ENCODE results near the gene UBE2J2.

The UBE2J2 gene

DNA sequence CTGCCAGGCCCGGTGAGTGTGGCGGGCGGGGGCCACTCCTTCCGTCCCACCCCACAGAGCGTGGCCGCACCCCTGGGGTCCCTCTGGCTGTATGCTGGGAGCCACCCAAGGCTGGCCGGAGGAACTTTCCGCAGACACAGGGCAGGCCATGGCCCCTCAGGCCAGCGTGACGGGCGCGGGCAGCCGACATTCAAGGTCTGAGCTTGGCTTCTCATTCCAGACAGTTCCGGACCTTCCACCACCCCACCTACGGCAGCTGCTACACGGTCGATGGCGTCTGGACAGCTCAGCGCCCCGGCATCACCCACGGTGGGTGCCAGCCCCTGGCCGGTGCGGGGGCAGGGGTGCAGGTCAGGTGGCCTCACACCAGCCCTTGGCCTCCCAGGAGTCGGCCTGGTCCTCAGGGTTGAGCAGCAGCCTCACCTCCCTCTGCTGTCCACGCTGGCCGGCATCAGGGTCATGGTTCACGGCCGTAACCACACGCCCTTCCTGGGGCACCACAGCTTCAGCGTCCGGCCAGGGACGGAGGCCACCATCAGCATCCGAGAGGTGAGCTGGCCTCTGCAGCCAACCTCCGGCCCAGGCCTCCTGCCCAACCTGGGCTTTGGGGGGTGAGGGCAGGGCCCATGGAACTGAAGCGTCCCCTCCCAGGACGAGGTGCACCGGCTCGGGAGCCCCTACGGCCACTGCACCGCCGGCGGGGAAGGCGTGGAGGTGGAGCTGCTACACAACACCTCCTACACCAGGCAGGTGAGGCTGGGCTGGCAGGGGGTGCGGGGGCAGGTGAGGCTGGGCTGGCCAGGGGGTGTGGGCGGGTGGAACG, 13.8 kb upstream of the UBE2J2 start:
- ATAC-seq, result no peak
- TF ChIP-seq ZFP30 (CRISPR knock-in tag; IDR thresholded peaks at IDR 0.05) (no peak), RARB (CRISPR knock-in tag; IDR thresholded peaks at IDR 0.05) (no peak), BACH2 (CRISPR knock-in tag; IDR thresholded peaks at IDR 0.05; ENCODE audit: borderline replicate concordance) (no peak), ISL1 (CRISPR knock-in tag; IDR thresholded peaks at IDR 0.05) (no peak), ZNF565 (CRISPR knock-in tag; conservative IDR thresholded peaks at IDR 0.05; ENCODE audit: low read depth) (no peak), ZNF8 (CRISPR knock-in tag; IDR thresholded peaks at IDR 0.05) (no peak), OSR1 (CRISPR knock-in tag; IDR thresholded peaks at IDR 0.05) (no peak), ZFP3 (CRISPR knock-in tag; IDR thresholded peaks at IDR 0.05) (no peak), TCF4 (CRISPR knock-in tag; IDR thresholded peaks at IDR 0.05; ENCODE audit: borderline replicate concordance) (no peak), CSDC2 (CRISPR knock-in tag; IDR thresholded peaks at IDR 0.05) (no peak), GLIS3 (CRISPR knock-in tag; IDR thresholded peaks at IDR 0.05) (no peak), PATZ1 (CRISPR knock-in tag; IDR thresholded peaks at IDR 0.05; ENCODE audit: borderline replicate concordance) (no peak), ESRRG (CRISPR knock-in tag; IDR thresholded peaks at IDR 0.05) (no peak)
- TF ChIP-seq, protein P1, sequence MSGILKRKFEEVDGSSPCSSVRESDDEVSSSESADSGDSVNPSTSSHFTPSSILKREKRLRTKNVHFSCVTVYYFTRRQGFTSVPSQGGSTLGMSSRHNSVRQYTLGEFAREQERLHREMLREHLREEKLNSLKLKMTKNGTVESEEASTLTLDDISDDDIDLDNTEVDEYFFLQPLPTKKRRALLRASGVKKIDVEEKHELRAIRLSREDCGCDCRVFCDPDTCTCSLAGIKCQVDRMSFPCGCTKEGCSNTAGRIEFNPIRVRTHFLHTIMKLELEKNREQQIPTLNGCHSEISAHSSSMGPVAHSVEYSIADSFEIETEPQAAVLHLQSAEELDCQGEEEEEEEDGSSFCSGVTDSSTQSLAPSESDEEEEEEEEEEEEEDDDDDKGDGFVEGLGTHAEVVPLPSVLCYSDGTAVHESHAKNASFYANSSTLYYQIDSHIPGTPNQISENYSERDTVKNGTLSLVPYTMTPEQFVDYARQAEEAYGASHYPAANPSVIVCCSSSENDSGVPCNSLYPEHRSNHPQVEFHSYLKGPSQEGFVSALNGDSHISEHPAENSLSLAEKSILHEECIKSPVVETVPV (CRISPR knock-in tag; IDR thresholded peaks at IDR 0.05), result no peak
- TF ChIP-seq, protein P2, sequence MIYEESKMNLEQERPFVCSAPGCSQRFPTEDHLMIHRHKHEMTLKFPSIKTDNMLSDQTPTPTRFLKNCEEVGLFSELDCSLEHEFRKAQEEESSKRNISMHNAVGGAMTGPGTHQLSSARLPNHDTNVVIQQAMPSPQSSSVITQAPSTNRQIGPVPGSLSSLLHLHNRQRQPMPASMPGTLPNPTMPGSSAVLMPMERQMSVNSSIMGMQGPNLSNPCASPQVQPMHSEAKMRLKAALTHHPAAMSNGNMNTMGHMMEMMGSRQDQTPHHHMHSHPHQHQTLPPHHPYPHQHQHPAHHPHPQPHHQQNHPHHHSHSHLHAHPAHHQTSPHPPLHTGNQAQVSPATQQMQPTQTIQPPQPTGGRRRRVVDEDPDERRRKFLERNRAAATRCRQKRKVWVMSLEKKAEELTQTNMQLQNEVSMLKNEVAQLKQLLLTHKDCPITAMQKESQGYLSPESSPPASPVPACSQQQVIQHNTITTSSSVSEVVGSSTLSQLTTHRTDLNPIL (CRISPR knock-in tag; IDR thresholded peaks at IDR 0.05; ENCODE audit: low read depth), result no peak
- TF ChIP-seq, protein P3, sequence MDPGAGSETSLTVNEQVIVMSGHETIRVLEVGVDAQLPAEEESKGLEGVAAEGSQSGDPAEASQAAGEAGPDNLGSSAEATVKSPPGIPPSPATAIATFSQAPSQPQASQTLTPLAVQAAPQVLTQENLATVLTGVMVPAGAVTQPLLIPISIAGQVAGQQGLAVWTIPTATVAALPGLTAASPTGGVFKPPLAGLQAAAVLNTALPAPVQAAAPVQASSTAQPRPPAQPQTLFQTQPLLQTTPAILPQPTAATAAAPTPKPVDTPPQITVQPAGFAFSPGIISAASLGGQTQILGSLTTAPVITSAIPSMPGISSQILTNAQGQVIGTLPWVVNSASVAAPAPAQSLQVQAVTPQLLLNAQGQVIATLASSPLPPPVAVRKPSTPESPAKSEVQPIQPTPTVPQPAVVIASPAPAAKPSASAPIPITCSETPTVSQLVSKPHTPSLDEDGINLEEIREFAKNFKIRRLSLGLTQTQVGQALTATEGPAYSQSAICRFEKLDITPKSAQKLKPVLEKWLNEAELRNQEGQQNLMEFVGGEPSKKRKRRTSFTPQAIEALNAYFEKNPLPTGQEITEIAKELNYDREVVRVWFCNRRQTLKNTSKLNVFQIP (CRISPR knock-in tag; IDR thresholded peaks at IDR 0.05; ENCODE audit: borderline replicate concordance, low read depth), result no peak

- no peak for ATAC-seq
- TF ChIP-seq BACH2 (CRISPR knock-in tag; IDR thresholded peaks at IDR 0.05; ENCODE audit: borderline replicate concordance), result no peak
- TF ChIP-seq ZNF70 (CRISPR knock-in tag; IDR thresholded peaks at IDR 0.05), result no peak
- no peak for TF ChIP-seq ZFP30 (CRISPR knock-in tag; IDR thresholded peaks at IDR 0.05)
Observed at GRCh38 chr1:1286313-1287261, 12.9 kb upstream of the UBE2J2 start.

DNA sequence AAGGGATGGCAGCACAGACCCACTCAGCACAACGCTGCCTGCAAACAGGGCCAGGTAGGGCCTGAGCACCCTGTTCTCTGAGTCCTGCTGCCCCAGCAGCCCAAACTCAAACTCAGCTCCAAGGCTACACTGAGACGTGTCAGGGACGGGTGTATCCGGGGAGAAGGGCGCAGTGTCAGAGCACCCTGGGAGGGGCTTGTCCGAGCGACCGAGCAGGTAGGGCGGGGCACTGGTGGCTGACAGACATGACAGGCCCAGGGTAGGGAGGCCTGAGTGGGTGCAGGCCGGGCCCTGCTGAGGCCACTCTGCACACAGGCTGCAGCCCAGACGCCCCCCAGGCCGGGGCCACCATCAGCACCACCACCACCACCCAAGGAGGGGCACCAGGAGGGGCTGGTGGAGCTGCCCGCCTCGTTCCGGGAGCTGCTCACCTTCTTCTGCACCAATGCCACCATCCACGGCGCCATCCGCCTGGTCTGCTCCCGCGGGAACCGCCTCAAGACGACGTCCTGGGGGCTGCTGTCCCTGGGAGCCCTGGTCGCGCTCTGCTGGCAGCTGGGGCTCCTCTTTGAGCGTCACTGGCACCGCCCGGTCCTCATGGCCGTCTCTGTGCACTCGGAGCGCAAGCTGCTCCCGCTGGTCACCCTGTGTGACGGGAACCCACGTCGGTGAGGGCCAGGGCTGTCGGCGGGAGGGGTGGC, 12.1 kb upstream of the UBE2J2 start:
- ATAC-seq, result no peak
- TF ChIP-seq ESRRG (CRISPR knock-in tag; IDR thresholded peaks at IDR 0.05), result no peak
- TF ChIP-seq, protein P3 (CRISPR knock-in tag; IDR thresholded peaks at IDR 0.05; ENCODE audit: borderline replicate concordance, low read depth), result no peak
- no peak for TF ChIP-seq ZFP30 (CRISPR knock-in tag; IDR thresholded peaks at IDR 0.05)
- no peak for TF ChIP-seq RARB (CRISPR knock-in tag; IDR thresholded peaks at IDR 0.05)
- TF ChIP-seq ISL1 (CRISPR knock-in tag; IDR thresholded peaks at IDR 0.05), result no peak
- TF ChIP-seq ARNTL (CRISPR knock-in tag; IDR thresholded peaks at IDR 0.05; ENCODE audit: borderline replicate concordance, low read depth), result no peak
- no peak for TF ChIP-seq PPARA (CRISPR knock-in tag; IDR thresholded peaks at IDR 0.05; ENCODE audit: borderline replicate concordance)
- no peak for TF ChIP-seq OSR1 (CRISPR knock-in tag; IDR thresholded peaks at IDR 0.05)
- no peak for TF ChIP-seq ZNF70 (CRISPR knock-in tag; IDR thresholded peaks at IDR 0.05)
- no peak for TF ChIP-seq ZNF565 (CRISPR knock-in tag; conservative IDR thresholded peaks at IDR 0.05; ENCODE audit: low read depth)
- no peak for TF ChIP-seq CSDC2 (CRISPR knock-in tag; IDR thresholded peaks at IDR 0.05)
- TF ChIP-seq TSHZ2 (CRISPR knock-in tag; IDR thresholded peaks at IDR 0.05), result no peak
- no peak for TF ChIP-seq ZFP3 (CRISPR knock-in tag; IDR thresholded peaks at IDR 0.05)
- TF ChIP-seq, protein P2 (CRISPR knock-in tag; IDR thresholded peaks at IDR 0.05; ENCODE audit: low read depth), result no peak
- TF ChIP-seq SNAI2 (CRISPR knock-in tag; IDR thresholded peaks at IDR 0.05), result no peak

All from SK-N-SH treated with all-trans-retinoic acid at 6 μM for 48 hours (cell line).